K562 (cell line): ENCODE results near the gene GINS3. TPM values are rescaled to one million over a fixed set of nuclear protein-coding genes. Genes with fewer than 3 reads are reported as not detected.

ENCODE experiments used
- CAMTA2 ChIP-seq: fragments of 250-450 bp; sonication (Bioruptor Pico); conservative IDR thresholded peaks from 2 replicates; pipeline ENCODE4 v1.5.1; 2022
- CUX1 ChIP-seq: fragments of 200-800 bp; sonication (Bioruptor generic); IDR thresholded peaks from 2 replicates; pipeline ENCODE4 v1.6.1; 2016; ENCODE audit warnings: missing genetic modification characterization, missing compliant biosample characterization
- FOXA3 ChIP-seq, 2 experiments: fragments of 450-650 bp in 1 of 2; sonication (generic) in 1 of 2; formaldehyde crosslinking; IDR thresholded peaks in 1 of 2; conservative IDR thresholded peaks in 1 of 2; 2 replicates each; pipeline versions ENCODE4 v1.4.0 to v1.8.0; 2020 to 2022; ENCODE audit warnings: mild to moderate bottlenecking in 2 of 2, missing genetic modification reagents in 1 of 2
- GABPB1 ChIP-seq: sonication (generic); formaldehyde crosslinking; IDR thresholded peaks from 2 replicates; pipeline ENCODE4 v1.8.0; 2022; ENCODE audit warnings: mild to moderate bottlenecking, missing genetic modification reagents
- HINFP ChIP-seq: fragments of 450-650 bp; conservative IDR thresholded peaks from 2 replicates; pipeline ENCODE4 v1.6.1; 2016; ENCODE audit warnings: missing genetic modification characterization, low read depth, mild to moderate bottlenecking, control low read depth, missing compliant biosample characterization
- HNRNPLL ChIP-seq: fragments of 200-400 bp; formaldehyde crosslinking; IDR thresholded peaks from 2 replicates; pipeline ENCODE4 v1.6.1; 2017; ENCODE audit warnings: low read length, low read depth, mild to moderate bottlenecking; ENCODE audit not compliant: poor library complexity, severe bottlenecking
- KDM4B ChIP-seq, 2 experiments: fragments of 450-650 bp in 1 of 2; sonication (generic) in 1 of 2; IDR thresholded peaks; 2 replicates each; pipeline ENCODE4 v1.6.1; 2016 to 2017; ENCODE audit warnings: borderline replicate concordance in 2 of 2, antibody characterized with exemption in 1 of 2, low read depth in 1 of 2, mild to moderate bottlenecking in 1 of 2
- MAFF ChIP-seq: IDR thresholded peaks from 2 replicates; pipeline ENCODE4 v1.6.1; 2012; ENCODE audit warnings: low read length, improper control_type of control experiment
- MBD2 ChIP-seq: sonication (generic); IDR thresholded peaks from 2 replicates; pipeline ENCODE4 v1.6.1; 2016; ENCODE audit warnings: low read depth, borderline replicate concordance
- MEIS2 ChIP-seq: fragments of 450-650 bp; IDR thresholded peaks from 2 replicates; pipeline ENCODE4 v1.6.1; 2014; ENCODE audit warnings: mild to moderate bottlenecking; ENCODE audit not compliant: partially characterized antibody
- POLR2G ChIP-seq: fragments of 200-400 bp; formaldehyde crosslinking; IDR thresholded peaks from 2 replicates; pipeline ENCODE4 v1.6.1; 2017; ENCODE audit warnings: low read depth, mild to moderate bottlenecking, antibody characterized with exemption, low read length, moderate library complexity
- RBM34 ChIP-seq: fragments of 200-400 bp; formaldehyde crosslinking; IDR thresholded peaks from 2 replicates; pipeline ENCODE4 v1.6.1; 2018; ENCODE audit warnings: low read length, borderline replicate concordance; ENCODE audit not compliant: insufficient read depth
- RNF219 ChIP-seq: fragments of 250-450 bp; sonication (Bioruptor Pico); IDR thresholded peaks from 2 replicates; pipeline ENCODE4 v1.5.0; 2022; ENCODE audit warnings: mild to moderate bottlenecking
- TCFL5 ChIP-seq: fragments of 250-450 bp; sonication (Bioruptor Pico); conservative IDR thresholded peaks from 2 replicates; pipeline ENCODE4 v1.6.1; 2021; ENCODE audit warnings: mild to moderate bottlenecking, moderate library complexity, matching md5 sums
- ZNF175 ChIP-seq: fragments of 200-800 bp; sonication (Bioruptor generic); IDR thresholded peaks from 2 replicates; pipeline ENCODE4 v1.6.1; 2016; ENCODE audit warnings: low read depth, mild to moderate bottlenecking, missing genetic modification characterization, missing compliant biosample characterization
- ZNF707 ChIP-seq: fragments of 250-450 bp; sonication (Bioruptor Pico); conservative IDR thresholded peaks from 2 replicates; pipeline ENCODE4 v1.8.0; 2022; ENCODE audit warnings: inconsistent platforms, mild to moderate bottlenecking, moderate library complexity
- ZNF717 ChIP-seq: fragments of 250-450 bp; sonication (Bioruptor Pico); IDR thresholded peaks from 2 replicates; pipeline ENCODE4 v1.5.0; 2021
- polyA plus RNA-seq, 8 experiments: library from polyadenylated mRNA; depleted of rRNA in 4 of 8; stranded (reverse) in 5 of 8; unstranded in 3 of 8; fragments of >200 nt; fragmentation: Nextera tagmentation in 2 of 8; fragmentation: Illumina TruSeq in 1 of 8; extraction: Ambion mirVana in 2 of 8; extraction: Trizol in 1 of 8; gene quantifications; 2 replicates each; pipeline versions ENCODE4 v1.2.1 to v1.2.3, GENCODE V29; 2011 to 2014; ENCODE audit warnings: inconsistent platforms in 1 of 8, missing spikeins in 1 of 8
- total RNA-seq, 7 experiments: library from RNA; depleted of rRNA in 6 of 7; stranded (reverse); fragments of >200 nt in 6 of 7; fragmentation: Illumina TruSeq in 2 of 7; extraction: Trizol in 2 of 7; gene quantifications; 2 replicates each; pipeline versions ENCODE4 v1.2.1 to v1.2.3, GENCODE V29; 2011 to 2021; ENCODE audit warnings: low replicate concordance in 1 of 7

The GINS3 gene
- total and polyA plus RNA-seq, 9 of the 15 experiments (the other 6 are each of a cell fraction or from before 2014, with no cell fraction given): 17.8 to 31.9 (median 25.4) TPM

- no peak for TF ChIP-seq CUX1
- TF ChIP-seq MAFF: no peak
- no peak for TF ChIP-seq TCFL5 (CRISPR knock-in tag)
- TF ChIP-seq ZNF717 (CRISPR knock-in tag): no peak
- TF ChIP-seq MBD2: peak; percentile 83
- no peak for TF ChIP-seq HINFP
- TF ChIP-seq RNF219 (CRISPR knock-in tag): no peak
- TF ChIP-seq POLR2G: peak; percentile 96
- peak; percentile 74; the same call in 1 of the 2 replicates for TF ChIP-seq ZNF175 (CRISPR knock-in tag)
- peak in 1 of 2 experiments; percentile 44; a peak in 1 of 4 replicates for TF ChIP-seq KDM4B (IDR thresholded peaks at IDR 0.05; ENCODE audit: borderline replicate concordance in 2 of 2, low read depth in 1 of 2)
- no peak for TF ChIP-seq RBM34
- TF ChIP-seq CAMTA2 (CRISPR knock-in tag): no peak
- TF ChIP-seq ZNF707: no peak
- TF ChIP-seq MEIS2: no peak
- TF ChIP-seq HNRNPLL: peak; percentile 44
- TF ChIP-seq FOXA3 (CRISPR knock-in tag; conservative IDR thresholded peaks at IDR 0.05 in 1 of 2, IDR thresholded peaks at IDR 0.05 in 1 of 2): peak in 1 of 2 experiments; percentile 72; a peak in 1 of 4 replicates
- TF ChIP-seq GABPB1 (CRISPR knock-in tag): peak; percentile 89
Observed at GRCh38 chr16:58392215-58393137, at the start of gene GINS3 (continued).
